ENCODE data around the gene SPINK7.
"Not testable (repeated sequence)": the region's sequence is repeated elsewhere in the genome, so short reads cannot be mapped to it uniquely, and the experiment has no call there.

DNA sequence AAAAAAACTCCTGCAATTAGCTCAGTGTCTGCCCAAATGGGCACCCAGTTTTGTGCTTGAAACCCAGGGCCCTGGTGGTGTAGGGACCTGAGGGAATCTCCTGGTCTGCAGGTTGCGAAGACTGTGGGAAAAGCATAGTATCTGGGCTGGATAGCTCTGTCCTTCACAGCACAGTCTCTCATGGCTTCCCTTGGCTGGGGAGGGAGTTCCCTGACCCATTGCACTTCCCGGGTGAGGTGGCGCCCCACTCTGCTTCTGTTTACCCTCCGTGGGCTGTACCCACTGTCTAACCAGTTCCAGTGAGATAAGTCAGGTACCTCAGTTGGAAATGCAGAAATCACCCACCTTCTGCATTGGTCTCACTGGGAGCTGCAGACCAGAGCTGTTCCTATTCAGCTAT, 30.9 kb upstream of the SPINK7 start:
- TF ChIP-seq POLR2A, POLR2AphosphoS5 (IDR thresholded peaks at IDR 0.05): not testable (repeated sequence)
- TF ChIP-seq, protein P1, sequence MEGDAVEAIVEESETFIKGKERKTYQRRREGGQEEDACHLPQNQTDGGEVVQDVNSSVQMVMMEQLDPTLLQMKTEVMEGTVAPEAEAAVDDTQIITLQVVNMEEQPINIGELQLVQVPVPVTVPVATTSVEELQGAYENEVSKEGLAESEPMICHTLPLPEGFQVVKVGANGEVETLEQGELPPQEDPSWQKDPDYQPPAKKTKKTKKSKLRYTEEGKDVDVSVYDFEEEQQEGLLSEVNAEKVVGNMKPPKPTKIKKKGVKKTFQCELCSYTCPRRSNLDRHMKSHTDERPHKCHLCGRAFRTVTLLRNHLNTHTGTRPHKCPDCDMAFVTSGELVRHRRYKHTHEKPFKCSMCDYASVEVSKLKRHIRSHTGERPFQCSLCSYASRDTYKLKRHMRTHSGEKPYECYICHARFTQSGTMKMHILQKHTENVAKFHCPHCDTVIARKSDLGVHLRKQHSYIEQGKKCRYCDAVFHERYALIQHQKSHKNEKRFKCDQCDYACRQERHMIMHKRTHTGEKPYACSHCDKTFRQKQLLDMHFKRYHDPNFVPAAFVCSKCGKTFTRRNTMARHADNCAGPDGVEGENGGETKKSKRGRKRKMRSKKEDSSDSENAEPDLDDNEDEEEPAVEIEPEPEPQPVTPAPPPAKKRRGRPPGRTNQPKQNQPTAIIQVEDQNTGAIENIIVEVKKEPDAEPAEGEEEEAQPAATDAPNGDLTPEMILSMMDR (IDR thresholded peaks at IDR 0.05) = not testable (repeated sequence)
